Measurements from ENCODE around the gene HBS1L. TPM values are rescaled to one million over a fixed set of nuclear protein-coding genes. Genes with fewer than 3 reads are reported as not detected.
A peak's percentile ranks its signal among the peaks of the same experiment; 100 is the strongest.

The HBS1L gene
- total and polyA plus RNA-seq, 10 of the 15 experiments (the other 5 are each of a cell fraction or from before 2014, with no cell fraction given): 58.7 to 142 (median 78.8) TPM

DNA sequence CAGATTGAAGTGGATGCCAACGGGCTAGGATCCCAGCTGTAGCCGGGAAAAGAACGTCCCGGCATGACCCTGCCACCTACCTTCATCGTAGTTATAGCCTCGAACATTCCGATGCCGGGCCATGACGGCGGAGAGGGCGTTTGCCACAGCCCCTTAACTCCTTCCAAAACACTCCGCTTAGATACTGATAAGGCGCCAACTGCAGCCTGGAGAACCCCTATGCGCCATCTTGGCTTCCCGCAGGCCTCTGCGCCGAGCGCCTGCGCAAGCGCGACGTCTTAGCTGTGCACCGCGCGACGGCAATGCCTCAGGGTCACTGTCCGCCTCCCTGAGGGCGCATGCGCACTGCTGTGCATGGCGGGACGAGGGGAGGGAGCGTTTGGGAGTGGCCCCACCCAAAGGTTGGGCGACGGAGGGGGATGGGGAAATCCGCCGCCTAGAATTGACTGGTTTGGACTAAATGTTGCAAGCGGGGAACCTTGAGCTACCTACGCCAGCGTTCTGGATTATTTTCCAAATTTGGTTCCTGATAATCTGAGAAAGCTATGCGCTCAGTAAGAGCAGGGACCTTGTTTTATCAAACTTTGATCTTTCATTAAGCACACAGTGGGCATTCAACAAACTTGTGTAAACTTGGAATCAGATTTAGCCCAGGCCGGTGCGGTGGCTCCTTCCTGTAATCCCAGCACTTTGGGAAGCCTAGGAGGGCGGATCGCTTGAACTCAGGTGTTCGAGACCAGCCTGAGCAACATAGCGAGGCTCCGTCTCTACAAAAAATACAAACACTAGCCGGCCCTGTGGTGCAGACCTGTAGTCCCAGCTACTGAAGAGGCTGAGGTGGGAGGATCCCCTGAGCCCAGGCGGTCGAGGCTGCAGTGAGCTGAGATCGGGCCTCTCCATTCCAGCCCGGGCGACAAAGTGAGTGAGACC is at the start of gene HBS1L (continued):
- TF ChIP-seq MYB (IDR thresholded peaks at IDR 0.05; ENCODE audit: borderline replicate concordance, low read depth, low read length): no peak
- TF ChIP-seq, protein P1, sequence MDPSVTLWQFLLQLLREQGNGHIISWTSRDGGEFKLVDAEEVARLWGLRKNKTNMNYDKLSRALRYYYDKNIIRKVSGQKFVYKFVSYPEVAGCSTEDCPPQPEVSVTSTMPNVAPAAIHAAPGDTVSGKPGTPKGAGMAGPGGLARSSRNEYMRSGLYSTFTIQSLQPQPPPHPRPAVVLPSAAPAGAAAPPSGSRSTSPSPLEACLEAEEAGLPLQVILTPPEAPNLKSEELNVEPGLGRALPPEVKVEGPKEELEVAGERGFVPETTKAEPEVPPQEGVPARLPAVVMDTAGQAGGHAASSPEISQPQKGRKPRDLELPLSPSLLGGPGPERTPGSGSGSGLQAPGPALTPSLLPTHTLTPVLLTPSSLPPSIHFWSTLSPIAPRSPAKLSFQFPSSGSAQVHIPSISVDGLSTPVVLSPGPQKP (IDR thresholded peaks at IDR 0.05; ENCODE audit: low read depth, low read length): peak; percentile 17; the same call in 1 of the 2 replicates
- no peak for TF ChIP-seq MEF2B (IDR thresholded peaks at IDR 0.05; ENCODE audit: partially characterized antibody, poor library complexity, severe bottlenecking)
- no peak; the same call in 1 of the 2 replicates for TF ChIP-seq GATAD2B (conservative IDR thresholded peaks at IDR 0.05; ENCODE audit: low read depth)
- peak; percentile 94 for TF ChIP-seq CREM (IDR thresholded peaks at IDR 0.05; ENCODE audit: low read depth)
- 0 out of 2 replicates have a peak, but pooled peaks have one; percentile 30 for TF ChIP-seq SREBF1 (IDR thresholded peaks at IDR 0.05; ENCODE audit: low read length)
- peak; percentile 91; the same call in 1 of the 2 replicates for TF ChIP-seq ESRRA (IDR thresholded peaks at IDR 0.05; ENCODE audit: low read length)
- TF ChIP-seq RUNX3 (IDR thresholded peaks at IDR 0.05; ENCODE audit: low read length): peak; percentile 71
- TF ChIP-seq, protein P2, sequence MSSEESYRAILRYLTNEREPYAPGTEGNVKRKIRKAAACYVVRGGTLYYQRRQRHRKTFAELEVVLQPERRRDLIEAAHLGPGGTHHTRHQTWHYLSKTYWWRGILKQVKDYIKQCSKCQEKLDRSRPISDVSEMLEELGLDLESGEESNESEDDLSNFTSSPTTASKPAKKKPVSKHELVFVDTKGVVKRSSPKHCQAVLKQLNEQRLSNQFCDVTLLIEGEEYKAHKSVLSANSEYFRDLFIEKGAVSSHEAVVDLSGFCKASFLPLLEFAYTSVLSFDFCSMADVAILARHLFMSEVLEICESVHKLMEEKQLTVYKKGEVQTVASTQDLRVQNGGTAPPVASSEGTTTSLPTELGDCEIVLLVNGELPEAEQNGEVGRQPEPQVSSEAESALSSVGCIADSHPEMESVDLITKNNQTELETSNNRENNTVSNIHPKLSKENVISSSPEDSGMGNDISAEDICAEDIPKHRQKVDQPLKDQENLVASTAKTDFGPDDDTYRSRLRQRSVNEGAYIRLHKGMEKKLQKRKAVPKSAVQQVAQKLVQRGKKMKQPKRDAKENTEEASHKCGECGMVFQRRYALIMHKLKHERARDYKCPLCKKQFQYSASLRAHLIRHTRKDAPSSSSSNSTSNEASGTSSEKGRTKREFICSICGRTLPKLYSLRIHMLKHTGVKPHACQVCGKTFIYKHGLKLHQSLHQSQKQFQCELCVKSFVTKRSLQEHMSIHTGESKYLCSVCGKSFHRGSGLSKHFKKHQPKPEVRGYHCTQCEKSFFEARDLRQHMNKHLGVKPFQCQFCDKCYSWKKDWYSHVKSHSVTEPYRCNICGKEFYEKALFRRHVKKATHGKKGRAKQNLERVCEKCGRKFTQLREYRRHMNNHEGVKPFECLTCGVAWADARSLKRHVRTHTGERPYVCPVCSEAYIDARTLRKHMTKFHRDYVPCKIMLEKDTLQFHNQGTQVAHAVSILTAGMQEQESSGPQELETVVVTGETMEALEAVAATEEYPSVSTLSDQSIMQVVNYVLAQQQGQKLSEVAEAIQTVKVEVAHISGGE (CRISPR knock-in tag; IDR thresholded peaks at IDR 0.05): no peak
- TF ChIP-seq ZNF217 (IDR thresholded peaks at IDR 0.05): no peak
- TF ChIP-seq JUNB (IDR thresholded peaks at IDR 0.05): no peak
- no peak for TF ChIP-seq TCF7 (IDR thresholded peaks at IDR 0.05; ENCODE audit: borderline replicate concordance)
- TF ChIP-seq, protein P3, sequence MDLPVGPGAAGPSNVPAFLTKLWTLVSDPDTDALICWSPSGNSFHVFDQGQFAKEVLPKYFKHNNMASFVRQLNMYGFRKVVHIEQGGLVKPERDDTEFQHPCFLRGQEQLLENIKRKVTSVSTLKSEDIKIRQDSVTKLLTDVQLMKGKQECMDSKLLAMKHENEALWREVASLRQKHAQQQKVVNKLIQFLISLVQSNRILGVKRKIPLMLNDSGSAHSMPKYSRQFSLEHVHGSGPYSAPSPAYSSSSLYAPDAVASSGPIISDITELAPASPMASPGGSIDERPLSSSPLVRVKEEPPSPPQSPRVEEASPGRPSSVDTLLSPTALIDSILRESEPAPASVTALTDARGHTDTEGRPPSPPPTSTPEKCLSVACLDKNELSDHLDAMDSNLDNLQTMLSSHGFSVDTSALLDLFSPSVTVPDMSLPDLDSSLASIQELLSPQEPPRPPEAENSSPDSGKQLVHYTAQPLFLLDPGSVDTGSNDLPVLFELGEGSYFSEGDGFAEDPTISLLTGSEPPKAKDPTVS (IDR thresholded peaks at IDR 0.05; ENCODE audit: low read depth, low read length): 0 out of 2 replicates have a peak, but pooled peaks have one; percentile 43
- no peak for TF ChIP-seq GABPA (IDR thresholded peaks at IDR 0.05; ENCODE audit: low read depth)
- TF ChIP-seq FOXM1 (IDR thresholded peaks at IDR 0.05; ENCODE audit: low read depth, low read length): no peak
- no peak; the same call in none of the 2 replicates for TF ChIP-seq EED (IDR thresholded peaks at IDR 0.05; ENCODE audit: low read depth)
- TF ChIP-seq, protein P4, sequence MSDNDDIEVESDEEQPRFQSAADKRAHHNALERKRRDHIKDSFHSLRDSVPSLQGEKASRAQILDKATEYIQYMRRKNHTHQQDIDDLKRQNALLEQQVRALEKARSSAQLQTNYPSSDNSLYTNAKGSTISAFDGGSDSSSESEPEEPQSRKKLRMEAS (IDR thresholded peaks at IDR 0.05; ENCODE audit: low read depth, low read length): peak; percentile 62; the same call in 1 of the 2 replicates
- no peak for TF ChIP-seq KLF5 (IDR thresholded peaks at IDR 0.05; ENCODE audit: partially characterized antibody)
- TF ChIP-seq POLR2AphosphoS5 (IDR thresholded peaks at IDR 0.05; ENCODE audit: low read length): peak; percentile 97
- TF ChIP-seq BMI1 (IDR thresholded peaks at IDR 0.05; ENCODE audit: borderline replicate concordance): no peak
- TF ChIP-seq EZH2 (IDR thresholded peaks at IDR 0.05; ENCODE audit: borderline replicate concordance, control insufficient read depth, low read depth, low read length): no peak
- no peak for TF ChIP-seq ZNF24 (IDR thresholded peaks at IDR 0.05)

Data from GM12878 (cell line).